ENCODE results near the gene EXOC4.

- TF ChIP-seq, protein P1, sequence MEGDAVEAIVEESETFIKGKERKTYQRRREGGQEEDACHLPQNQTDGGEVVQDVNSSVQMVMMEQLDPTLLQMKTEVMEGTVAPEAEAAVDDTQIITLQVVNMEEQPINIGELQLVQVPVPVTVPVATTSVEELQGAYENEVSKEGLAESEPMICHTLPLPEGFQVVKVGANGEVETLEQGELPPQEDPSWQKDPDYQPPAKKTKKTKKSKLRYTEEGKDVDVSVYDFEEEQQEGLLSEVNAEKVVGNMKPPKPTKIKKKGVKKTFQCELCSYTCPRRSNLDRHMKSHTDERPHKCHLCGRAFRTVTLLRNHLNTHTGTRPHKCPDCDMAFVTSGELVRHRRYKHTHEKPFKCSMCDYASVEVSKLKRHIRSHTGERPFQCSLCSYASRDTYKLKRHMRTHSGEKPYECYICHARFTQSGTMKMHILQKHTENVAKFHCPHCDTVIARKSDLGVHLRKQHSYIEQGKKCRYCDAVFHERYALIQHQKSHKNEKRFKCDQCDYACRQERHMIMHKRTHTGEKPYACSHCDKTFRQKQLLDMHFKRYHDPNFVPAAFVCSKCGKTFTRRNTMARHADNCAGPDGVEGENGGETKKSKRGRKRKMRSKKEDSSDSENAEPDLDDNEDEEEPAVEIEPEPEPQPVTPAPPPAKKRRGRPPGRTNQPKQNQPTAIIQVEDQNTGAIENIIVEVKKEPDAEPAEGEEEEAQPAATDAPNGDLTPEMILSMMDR (IDR thresholded peaks at IDR 0.05): no peak
- TF ChIP-seq EP300 (IDR thresholded peaks at IDR 0.05) (no peak), POLR2A (IDR thresholded peaks at IDR 0.05) (no peak), POLR2AphosphoS5 (IDR thresholded peaks at IDR 0.05) (no peak)
Measured at GRCh38 chr7:133275008-133275407, 22.1 kb downstream of the EXOC4 start.

Measured in sigmoid colon (tissue), 4 donors.